GM12878 (cell line): ENCODE measurements around the gene DLG2. TPM values are rescaled to one million over a fixed set of nuclear protein-coding genes. Genes with fewer than 3 reads are reported as not detected.

ENCODE experiments used
- ATAC-seq: fragments of 200-7000 bp; cut with Tn5 transposase; 3 replicates; pipeline ENCODE4 v1.9.1; 2020; ENCODE audit warnings: mild to moderate bottlenecking, moderate library complexity
- BruUV-seq: library from RNA; stranded (reverse); fragments of 400-500 nt; replicated peaks from 2 replicates; lab custom pipeline; 2021; lab: Mats Ljungman, UMichigan
- CTCF ChIA-PET: fragments of 300-600 bp; sonication (Branson Sonifier 250); formaldehyde crosslinking; extraction: SDS; loops from one replicate; lab custom pipeline; 2021; ENCODE audit warnings: inconsistent platforms; lab: Yijun Ruan, JAX
- POLR2A ChIA-PET: fragments of 350-600 bp; formaldehyde crosslinking; extraction: SDS; loops from one replicate; lab custom pipeline; 2021; ENCODE audit warnings: inconsistent platforms; lab: Charles Lee
- RAD21 ChIA-PET: fragments of 300-600 bp; sonication (Branson Sonifier 250); formaldehyde crosslinking; loops from one replicate; lab custom pipeline; 2023; ENCODE audit warnings: antibody characterized with exemption; ENCODE audit not compliant: unreplicated experiment; lab: Charles Lee
- SMC1A ChIA-PET: fragments of 300-600 bp; sonication (Branson Sonifier 250); formaldehyde crosslinking; loops from one replicate; lab custom pipeline; 2023; ENCODE audit not compliant: unreplicated experiment, uncharacterized antibody; lab: Charles Lee
- DNase-seq: peaks from one replicate; pipeline ENCODE4 v3.0.0-alpha.2; 2011; ENCODE audit warnings: low read depth, low spot score
- FAIRE-seq: peaks from 3 replicates; lab custom pipeline; 2011; peaks lifted over from hg19 to GRCh38; lab: Jason Lieb, UNC
- H2AFZ ChIP-seq: 2 replicates; pipeline ENCODE4 v1.6.0; 2011; ENCODE audit warnings: low read depth, low read length, control low read depth; ENCODE audit not compliant: control insufficient read depth
- H3K27ac ChIP-seq: 2 replicates; pipeline ENCODE4 v1.5.1; 2011; ENCODE audit warnings: control low read depth; ENCODE audit not compliant: control insufficient read depth, insufficient read depth
- H3K27me3 ChIP-seq, 2 experiments: replicated peaks in 1 of 2; 2 replicates each; pipeline versions ENCODE4 v1.6.0 to v1.6.1; 2011; ENCODE audit warnings: low read length in 1 of 2; ENCODE audit not compliant: control insufficient read depth in 2 of 2, insufficient read depth in 2 of 2
- H3K36me3 ChIP-seq, 2 experiments: 2 replicates each; pipeline ENCODE4 v1.5.1; 2011; ENCODE audit warnings: low read length in 1 of 2; ENCODE audit not compliant: control insufficient read depth in 2 of 2, insufficient read depth in 2 of 2
- H3K4me1 ChIP-seq: 2 replicates; pipeline ENCODE4 v1.6.1; 2011; ENCODE audit warnings: mild to moderate bottlenecking, low read length, moderate library complexity, mixed read lengths; ENCODE audit not compliant: control insufficient read depth, insufficient read depth
- H3K4me2 ChIP-seq: 2 replicates; pipeline ENCODE4 v1.6.0; 2011; ENCODE audit warnings: control low read depth; ENCODE audit not compliant: control insufficient read depth, insufficient read depth
- H3K4me3 ChIP-seq: fragments of 200-600 bp; sonication (generic); 2 replicates; pipeline ENCODE4 v1.5.1; 2016
- H3K79me2 ChIP-seq: 2 replicates; pipeline ENCODE4 v1.6.0; 2011; ENCODE audit warnings: low read length; ENCODE audit not compliant: control insufficient read depth, insufficient read depth
- H3K9ac ChIP-seq: 2 replicates; pipeline ENCODE4 v1.8.0; 2011; ENCODE audit warnings: low read length, control low read depth, mixed read lengths; ENCODE audit not compliant: control insufficient read depth, insufficient read depth
- H3K9me3 ChIP-seq: replicated peaks from 3 replicates; pipeline ENCODE4 v1.5.1; 2011; ENCODE audit warnings: mild to moderate bottlenecking, low read length; ENCODE audit not compliant: control insufficient read depth, insufficient read depth
- H4K20me1 ChIP-seq: 2 replicates; pipeline ENCODE4 v1.6.0; 2011; ENCODE audit not compliant: control insufficient read depth, insufficient read depth
- CREB1 ChIP-seq: IDR thresholded peaks from 2 replicates; pipeline ENCODE4 v1.6.1; 2012; ENCODE audit warnings: low read depth, mild to moderate bottlenecking, inconsistent platforms
- HDGF ChIP-seq: fragments of 450-650 bp; IDR thresholded peaks from 2 replicates; pipeline ENCODE4 v1.6.1; 2016; ENCODE audit warnings: antibody characterized with exemption
- HSF1 ChIP-seq: fragments of 150-350 bp; IDR thresholded peaks from 2 replicates; pipeline ENCODE4 v1.6.1; 2014; ENCODE audit warnings: mild to moderate bottlenecking, low read depth, low read length
- KLF5 ChIP-seq: fragments of 450-650 bp; IDR thresholded peaks from 2 replicates; pipeline ENCODE4 v1.6.1; 2014; ENCODE audit warnings: mild to moderate bottlenecking; ENCODE audit not compliant: partially characterized antibody
- NFIC ChIP-seq: IDR thresholded peaks from 2 replicates; pipeline ENCODE4 v1.6.1; 2012; ENCODE audit warnings: low read depth, mild to moderate bottlenecking, inconsistent platforms, low read length, moderate library complexity
- NFYB ChIP-seq: IDR thresholded peaks from 2 replicates; pipeline ENCODE4 v1.6.1; 2011; ENCODE audit warnings: low read depth, mild to moderate bottlenecking, low read length, improper control_type of control experiment, moderate library complexity; ENCODE audit not compliant: insufficient read depth
- PAX8 ChIP-seq: fragments of 450-650 bp; IDR thresholded peaks from 2 replicates; pipeline ENCODE4 v1.6.1; 2017; ENCODE audit warnings: mild to moderate bottlenecking, moderate library complexity
- POU2F2 ChIP-seq: IDR thresholded peaks from 3 replicates; pipeline ENCODE4 v1.6.1; 2011; ENCODE audit warnings: low read depth, mild to moderate bottlenecking, low read length, borderline replicate concordance
- RB1 ChIP-seq: fragments of 450-650 bp; formaldehyde crosslinking; IDR thresholded peaks from 2 replicates; pipeline ENCODE4 v1.6.1; 2017; ENCODE audit warnings: mild to moderate bottlenecking, borderline replicate concordance
- RBBP5 ChIP-seq: fragments of 200-600 bp; sonication (generic); conservative IDR thresholded peaks from 2 replicates; pipeline ENCODE4 v1.6.1; 2016
- REST ChIP-seq: IDR thresholded peaks from 2 replicates; pipeline ENCODE4 v1.6.1; 2012; ENCODE audit warnings: mild to moderate bottlenecking, low read depth, low read length
- SIN3A ChIP-seq: IDR thresholded peaks from 2 replicates; pipeline ENCODE4 v1.6.1; 2012; ENCODE audit warnings: low read depth, low read length, improper control_type of control experiment
- SPI1 ChIP-seq: IDR thresholded peaks from 2 replicates; pipeline ENCODE4 v1.6.1; 2011; ENCODE audit warnings: low read depth, mild to moderate bottlenecking, low read length, moderate library complexity, borderline replicate concordance; ENCODE audit not compliant: insufficient read depth
- SREBF2 ChIP-seq: IDR thresholded peaks from 2 replicates; pipeline ENCODE4 v1.6.1; 2012; ENCODE audit warnings: mild to moderate bottlenecking, low read length
- STAT1 ChIP-seq: fragments of 450-650 bp; conservative IDR thresholded peaks from 2 replicates; pipeline ENCODE4 v1.6.1; 2014; ENCODE audit warnings: antibody characterized with exemption, mild to moderate bottlenecking
- TCF7 ChIP-seq: IDR thresholded peaks from 2 replicates; pipeline ENCODE4 v1.6.1; 2014; ENCODE audit warnings: antibody characterized with exemption, borderline replicate concordance
- ZBTB11 ChIP-seq: fragments of 450-650 bp; formaldehyde crosslinking; IDR thresholded peaks from 2 replicates; pipeline ENCODE4 v1.5.0; 2022; ENCODE audit warnings: mild to moderate bottlenecking, missing genetic modification characterization
- WGBS: methylation state at CpG from one replicate; pipeline ENCODE4 v1.1.6; 2016; ENCODE audit warnings: low lambda C conversion rate; ENCODE audit not compliant: insufficient replicate concordance, insufficient coverage; ENCODE audit errors: missing lambda C conversion rate; 5-methylcytosine and 5-hydroxymethylcytosine counted together
- in situ Hi-C: fragments of 300-500 bp; cut with MboI; formaldehyde crosslinking; loops from 9 replicates; pipeline ENCODE4 v1.14.3; 2018; ENCODE audit warnings: mixed read lengths
- intact Hi-C: fragments of 100-400 bp; cut with micrococcal nuclease; formaldehyde crosslinking; loops from one replicate; pipeline ENCODE4 v1.14.2; 2022; ENCODE audit not compliant: unreplicated experiment
- polyA plus RNA-seq, 11 experiments: library from polyadenylated mRNA; depleted of rRNA in 4 of 11; unstranded in 6 of 11; stranded (reverse) in 5 of 11; fragments of >200 nt; fragmentation: Nextera tagmentation in 4 of 11; fragmentation: Illumina TruSeq in 1 of 11; extraction: Ambion mirVana in 4 of 11; extraction: Trizol in 1 of 11; gene quantifications; 1 replicate in 1 of 11; 2 replicates in 10 of 11; pipeline versions ENCODE4 v1.2.1 to v1.2.3, GENCODE V29; 2011 to 2016; ENCODE audit warnings: inconsistent platforms in 2 of 11, missing spikeins in 2 of 11, low read depth in 1 of 11
- total RNA-seq, 4 experiments: library from RNA; depleted of rRNA in 3 of 4; stranded (reverse); fragments of >200 nt in 3 of 4; fragmentation: Illumina TruSeq in 1 of 4; extraction: Trizol in 1 of 4; gene quantifications; 2 replicates each; pipeline versions ENCODE4 v1.2.1 to v1.2.3, GENCODE V29; 2013 to 2021

DLG2 gene
- total and polyA plus RNA-seq, 10 of the 15 experiments (the other 5 are each of a cell fraction or from before 2014, with no cell fraction given), result 0.09 to 0.98 (median 0.35) TPM

- Histone ChIP-seq H3K27ac (no peak overlapping the region), H4K20me1 (no peaks in the 10 kb centered on the region), H3K4me2 (no peak overlapping the region), H3K79me2 (no peaks in the 10 kb centered on the region), H3K27me3 (no peaks in the 10 kb centered on the region), H3K9me3 (no peaks in the 10 kb centered on the region), H2AFZ (no peak overlapping the region), H3K36me3 (no peaks in the 10 kb centered on the region), H3K9ac (no peak overlapping the region), H3K4me1 (no peaks in the 10 kb centered on the region), H3K4me3 (no peak overlapping the region)
- in situ Hi-C loops (no loop called here), intact Hi-C loops (no loop called here)
- ATAC-seq (no peak), FAIRE-seq (no peak), DNase-seq (no peak)
- BruUV-seq, result no TSS peak
- ChIA-PET RAD21 (no interaction called here), CTCF (no interaction called here), SMC1A (no interaction called here), POLR2A (no interaction called here)
- 56% methylated on average over 5 of the region's 5 CpGs for WGBS
- TF ChIP-seq PAX8 (no peak), SIN3A (no peak), HDGF (no peak), HSF1 (no peak), REST (no peak), RBBP5 (no peak), CREB1 (no peak), STAT1 (no peak), NFYB (no peak), ZBTB11 (CRISPR knock-in tag) (no peak), NFIC (no peak), TCF7 (no peak), RB1 (no peak), KLF5 (no peak), SREBF2 (no peak), POU2F2 (no peak), SPI1 (no peak)
These were observed 2025.1 kb downstream of the DLG2 start for GRCh38 chr11:83601914-83602527.
